HG03097 (cell line): ENCODE measurements around the gene GPAM.

Experiments
- ATAC-seq: cut with Tn5 transposase; IDR thresholded peaks from one replicate; pipeline ENCODE4 v1.9.1; 2021; ENCODE audit not compliant: unreplicated experiment, low FRiP score

The GPAM gene

DNA sequence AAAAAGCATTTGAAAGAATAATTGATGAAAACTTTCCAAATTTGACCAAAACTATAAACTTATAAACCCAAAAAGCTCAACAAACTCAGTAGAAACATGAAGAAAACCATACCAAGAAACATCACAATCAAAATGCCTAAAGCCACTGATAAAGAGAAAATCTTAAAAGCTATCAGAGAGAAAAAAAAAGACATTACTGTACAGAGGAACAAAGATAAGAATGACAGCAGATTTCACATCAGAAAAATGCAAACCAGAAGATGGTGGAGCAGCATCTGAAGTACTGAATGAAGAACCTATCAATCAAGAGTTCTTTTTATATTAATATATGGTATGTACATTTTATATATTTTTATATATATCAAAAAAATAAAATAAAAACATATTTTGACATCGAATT, 2.4 kb upstream of the GPAM start:
- no peak for ATAC-seq

GRCh38 chr10:112184379-112184778, 814 bp upstream of the GPAM start:
- ATAC-seq = no peak

DNA sequence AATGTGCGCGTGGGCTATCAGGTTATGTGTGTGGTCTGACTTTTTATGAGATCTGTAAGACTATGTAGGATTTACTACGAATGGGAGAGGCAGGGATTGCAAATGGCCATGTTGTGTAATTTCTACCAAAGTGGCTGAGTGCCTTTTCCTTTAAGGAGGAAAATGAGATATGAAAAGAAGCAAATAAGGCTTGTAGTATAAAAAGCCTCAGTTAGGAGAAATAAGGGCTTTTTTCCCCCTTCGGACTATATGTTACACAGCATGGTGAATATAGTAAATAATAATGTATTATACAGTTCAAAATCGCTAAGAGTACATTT, 447 bp upstream of the GPAM start:
- no peak for ATAC-seq

DNA sequence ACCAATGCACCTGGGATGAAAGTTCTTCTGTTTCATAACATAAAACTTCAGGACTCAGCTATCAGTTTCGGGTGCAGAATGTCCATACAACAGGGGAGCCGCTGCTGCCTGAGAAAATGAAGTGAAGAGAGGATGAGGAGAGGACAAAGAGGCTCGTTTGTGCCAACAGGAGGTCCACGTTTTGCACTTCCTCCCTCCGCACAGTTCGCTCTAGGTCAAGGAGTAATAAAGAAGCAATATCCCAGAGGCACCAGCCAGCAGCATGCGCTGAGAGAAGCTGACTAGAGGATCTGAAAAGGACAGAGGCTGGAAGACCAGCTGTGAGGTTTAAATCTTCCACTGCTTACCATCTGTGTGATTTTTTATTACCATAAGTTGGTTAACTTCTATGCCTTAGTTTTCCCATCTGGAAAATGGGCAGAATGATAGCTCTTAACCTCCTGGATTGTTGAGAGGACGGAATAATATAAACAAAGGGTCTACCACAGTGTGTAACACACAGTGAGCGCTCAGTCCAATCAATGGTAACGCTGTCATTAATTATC, 709 bp downstream of the GPAM start:
- ATAC-seq = no peak

- ATAC-seq = no peak
Measured at GRCh38 chr10:112177247-112177646, 6.3 kb downstream of the GPAM start.

DNA sequence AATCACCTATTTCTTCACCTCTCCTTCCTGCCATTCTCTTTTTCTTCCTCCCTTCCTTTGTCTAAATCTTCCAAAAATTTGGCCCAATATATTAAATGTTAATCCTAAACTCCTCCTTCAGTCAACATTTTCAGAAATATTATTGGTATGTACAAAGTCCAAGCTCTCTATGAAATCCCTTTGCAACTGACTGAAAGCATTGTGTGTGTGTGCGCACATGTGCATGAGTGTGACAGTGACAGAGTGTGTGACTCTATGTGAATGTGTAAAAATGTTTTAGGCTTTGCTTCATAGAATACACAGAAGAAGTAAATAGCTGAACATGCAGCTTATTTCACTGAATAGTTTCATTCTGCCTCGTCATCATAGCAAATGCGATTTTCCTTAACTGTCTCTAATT, 7.0 kb downstream of the GPAM start:
- ATAC-seq = no peak

GRCh38 chr10:112175409-112175808, 8.2 kb downstream of the GPAM start:
- no peak for ATAC-seq

GRCh38 chr10:112173206-112173605, 10.4 kb downstream of the GPAM start:
- no peak for ATAC-seq

DNA sequence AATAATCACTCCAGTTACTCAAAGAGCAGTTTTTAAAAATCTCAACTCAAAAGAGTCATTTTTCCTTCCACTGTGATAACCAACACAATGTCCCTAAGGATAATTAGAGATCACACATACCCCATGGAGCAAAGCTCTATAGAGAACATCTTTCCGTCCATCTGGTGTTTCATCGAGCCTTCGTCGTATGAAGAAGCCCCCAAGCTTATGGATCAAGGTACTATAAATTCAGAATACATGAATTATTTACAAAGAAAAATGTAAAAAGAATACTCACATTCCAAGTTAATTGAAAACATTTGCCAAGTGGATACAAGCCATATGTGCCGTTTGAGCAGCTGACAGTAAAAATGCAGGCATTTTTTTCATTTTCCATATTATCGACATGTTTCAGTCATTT, 14.8 kb downstream of the GPAM start:
- ATAC-seq = no peak

DNA sequence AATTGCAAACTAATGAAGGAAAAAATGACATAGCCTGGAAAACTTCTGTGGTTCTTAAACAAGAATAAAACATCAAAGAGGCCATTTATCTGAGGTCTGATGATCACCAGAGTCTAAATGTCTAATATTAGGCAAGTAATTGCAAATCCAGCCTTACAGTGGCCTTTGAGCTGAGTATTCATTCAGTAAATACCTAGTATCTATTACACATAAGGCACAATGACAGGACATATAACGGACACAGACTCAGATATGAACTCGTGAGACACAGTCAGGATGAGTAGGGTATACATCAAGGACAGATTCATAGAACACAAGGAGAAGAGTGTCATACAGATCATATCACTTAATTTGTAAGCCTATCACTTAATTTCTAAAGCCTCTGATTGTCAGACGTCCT, 16.8 kb downstream of the GPAM start:
- ATAC-seq = no peak

- ATAC-seq = no peak
Measured at GRCh38 chr10:112161757-112162518, 21.6 kb downstream of the GPAM start.

DNA sequence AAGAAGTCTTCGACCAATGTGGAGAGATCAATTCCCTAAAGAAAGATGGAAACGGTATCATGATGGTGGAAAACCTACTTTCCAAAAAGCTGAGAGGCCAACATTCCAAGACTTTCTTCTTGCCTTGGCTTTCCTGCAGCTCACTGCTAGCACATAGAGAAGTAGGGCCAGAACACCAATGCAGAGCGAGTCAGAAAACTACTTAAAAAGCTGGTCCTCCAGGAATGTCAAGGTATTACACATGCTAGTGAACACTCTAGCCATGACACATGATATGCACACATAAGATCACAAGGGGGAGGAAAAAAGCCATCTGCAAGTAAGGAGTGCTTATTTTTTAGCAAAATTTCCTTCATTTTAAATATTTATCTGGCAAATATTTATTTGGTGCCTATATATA, 22.7 kb downstream of the GPAM start:
- no peak for ATAC-seq

GRCh38 chr10:112159469-112159868, 24.1 kb downstream of the GPAM start:
- ATAC-seq = no peak

DNA sequence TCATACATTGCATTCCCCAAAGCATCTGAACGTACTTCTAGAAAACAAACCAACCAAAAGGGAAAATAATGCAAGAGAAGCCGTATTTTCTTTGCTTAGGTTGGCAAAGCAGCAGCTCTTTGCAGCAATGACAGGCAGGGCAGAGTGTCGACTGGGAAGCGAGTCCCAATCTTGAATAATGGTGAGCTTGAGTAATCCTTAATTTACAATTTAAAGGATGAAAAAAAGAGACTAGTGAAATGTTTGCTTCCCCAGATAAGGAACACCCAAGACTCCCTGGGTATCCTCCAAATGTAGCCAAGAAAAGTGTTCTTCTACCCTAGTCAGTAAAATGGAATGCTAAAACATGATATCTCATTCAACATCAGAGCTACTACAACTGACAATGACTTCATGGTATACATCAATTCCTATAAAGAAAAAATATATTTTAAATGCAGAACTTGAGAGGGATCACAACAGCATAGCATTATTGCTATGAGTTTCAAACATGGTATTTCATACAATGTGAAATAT, 32.0 kb downstream of the GPAM start:
- ATAC-seq = no peak

GRCh38 chr10:112148331-112148730, 35.2 kb downstream of the GPAM start:
- no peak for ATAC-seq

DNA sequence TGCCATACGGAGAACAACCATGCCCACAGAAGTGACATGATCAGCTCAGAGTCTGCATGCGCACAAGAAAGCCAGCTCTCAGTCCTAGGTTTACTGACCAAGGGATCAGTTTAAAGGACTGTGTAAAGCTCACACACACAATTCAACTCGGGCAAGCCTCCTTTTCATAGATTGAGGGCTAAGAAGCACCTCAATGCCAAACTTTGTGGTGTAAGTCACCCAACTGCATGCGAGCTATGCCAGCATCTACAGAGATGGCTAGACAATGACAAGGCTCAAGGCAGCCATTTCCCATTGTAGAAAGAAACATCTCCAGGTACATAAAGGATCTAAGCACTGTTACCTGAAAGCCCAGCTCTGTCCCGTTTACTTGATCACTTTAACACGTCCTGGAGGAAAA, 36.8 kb downstream of the GPAM start:
- ATAC-seq = no peak

DNA sequence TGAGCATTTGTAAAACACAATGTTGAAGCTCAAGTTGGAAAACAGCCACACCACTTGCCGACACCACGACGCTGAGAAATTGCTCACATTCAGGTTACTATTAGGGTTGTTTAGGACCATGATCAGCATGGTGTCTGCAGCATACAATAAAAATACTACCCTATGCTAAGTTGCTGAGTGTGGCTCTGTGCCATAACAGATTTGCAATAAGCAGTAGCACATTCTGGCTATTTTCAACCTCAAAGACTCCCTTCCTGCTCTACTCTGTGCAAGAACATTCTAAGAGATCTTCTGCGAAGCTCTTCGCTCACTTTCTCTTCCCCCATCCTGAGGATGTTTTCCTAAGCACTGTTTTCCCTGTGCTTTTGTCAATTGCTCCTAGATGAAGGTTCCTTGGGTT, 38.3 kb downstream of the GPAM start:
- no peak for ATAC-seq

DNA sequence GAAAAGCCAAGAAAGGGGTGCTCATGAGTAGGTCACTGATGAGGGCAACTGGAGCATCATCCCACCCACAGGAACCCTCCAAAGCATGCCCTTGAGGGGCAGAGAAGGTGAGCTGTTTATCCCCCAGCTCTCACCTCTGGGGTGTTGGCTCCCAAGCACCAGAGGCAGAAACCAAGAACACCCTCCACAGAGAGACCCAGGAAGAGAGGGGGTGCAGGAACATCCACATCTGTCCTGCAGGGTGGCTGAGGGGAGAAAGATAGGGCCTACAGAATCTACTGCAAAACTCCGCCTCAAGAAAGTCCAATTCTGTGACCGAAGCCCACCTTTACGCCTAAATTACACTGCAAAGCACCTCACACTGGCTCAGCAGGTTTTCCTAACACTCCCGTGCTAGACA, 40.1 kb downstream of the GPAM start:
- no peak for ATAC-seq

- no peak for ATAC-seq
Measured at GRCh38 chr10:112141292-112141691, 42.3 kb downstream of the GPAM start.

DNA sequence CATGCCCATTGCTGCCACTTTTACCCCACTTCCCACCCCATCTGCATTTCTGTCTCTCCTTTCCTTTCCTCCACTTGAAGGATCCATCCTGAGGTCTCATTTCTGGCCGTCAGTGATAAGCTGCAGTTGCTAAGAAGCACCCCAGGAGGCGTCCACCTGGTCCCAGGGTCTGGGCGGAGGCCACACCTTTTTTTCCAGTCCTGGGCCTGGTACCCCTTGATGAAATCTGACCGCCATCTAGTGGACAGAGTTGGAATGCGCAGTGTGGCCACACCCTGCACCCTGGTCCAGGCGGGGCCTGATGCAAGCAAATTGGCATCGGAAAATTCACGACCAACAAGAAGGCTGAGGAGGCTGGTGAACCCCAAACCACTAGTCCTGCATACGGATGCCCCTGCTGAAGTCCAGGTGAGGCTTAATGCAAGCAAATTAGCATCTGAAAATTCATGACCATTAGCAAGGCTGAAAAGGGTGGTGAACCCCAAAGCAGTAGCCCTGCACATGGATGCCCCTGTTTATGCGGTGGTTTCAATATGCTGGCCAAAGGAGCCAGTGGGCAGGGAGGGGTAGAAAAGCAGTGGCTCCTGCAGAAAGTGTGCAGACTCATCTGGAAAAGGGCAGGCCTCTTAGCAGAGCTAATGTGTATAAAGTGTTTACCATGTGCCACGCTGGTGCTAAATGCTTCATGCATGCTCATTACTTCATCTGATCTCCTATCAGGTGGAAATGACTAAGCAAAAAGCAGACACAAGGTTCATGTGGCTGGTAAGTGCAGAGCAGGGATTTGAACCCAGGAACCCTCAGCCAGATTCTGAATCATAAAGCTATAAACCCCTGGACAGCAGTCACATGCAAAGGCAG, 43.2 kb downstream of the GPAM start:
- ATAC-seq = peak; percentile 97

DNA sequence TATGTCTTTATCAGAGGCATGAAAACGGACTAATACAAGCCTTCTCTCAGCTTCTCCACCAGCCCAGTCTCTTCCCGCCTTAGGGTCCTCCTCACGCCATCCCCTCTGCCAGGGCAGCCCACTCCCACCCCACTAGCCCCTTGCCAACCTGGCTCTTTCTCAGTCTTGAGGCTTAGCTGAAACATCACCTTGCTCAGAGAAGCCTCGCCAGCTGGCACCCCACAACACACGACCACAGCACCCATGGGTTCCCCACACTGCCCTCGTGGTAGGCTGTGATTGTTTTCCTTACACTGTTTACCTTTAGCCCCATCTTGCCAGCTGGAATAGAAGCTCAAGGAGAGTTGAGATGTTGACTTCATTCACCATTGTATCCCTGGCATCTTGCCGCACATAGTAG, 44.4 kb downstream of the GPAM start:
- no peak for ATAC-seq
